Measurements from ENCODE around the gene ETV6. TPM values are rescaled to one million over a fixed set of nuclear protein-coding genes. Genes with fewer than 3 reads are reported as not detected.

Gene ETV6
- total RNA-seq, 1 experiment from 2014 or later = 14.1 TPM

DNA sequence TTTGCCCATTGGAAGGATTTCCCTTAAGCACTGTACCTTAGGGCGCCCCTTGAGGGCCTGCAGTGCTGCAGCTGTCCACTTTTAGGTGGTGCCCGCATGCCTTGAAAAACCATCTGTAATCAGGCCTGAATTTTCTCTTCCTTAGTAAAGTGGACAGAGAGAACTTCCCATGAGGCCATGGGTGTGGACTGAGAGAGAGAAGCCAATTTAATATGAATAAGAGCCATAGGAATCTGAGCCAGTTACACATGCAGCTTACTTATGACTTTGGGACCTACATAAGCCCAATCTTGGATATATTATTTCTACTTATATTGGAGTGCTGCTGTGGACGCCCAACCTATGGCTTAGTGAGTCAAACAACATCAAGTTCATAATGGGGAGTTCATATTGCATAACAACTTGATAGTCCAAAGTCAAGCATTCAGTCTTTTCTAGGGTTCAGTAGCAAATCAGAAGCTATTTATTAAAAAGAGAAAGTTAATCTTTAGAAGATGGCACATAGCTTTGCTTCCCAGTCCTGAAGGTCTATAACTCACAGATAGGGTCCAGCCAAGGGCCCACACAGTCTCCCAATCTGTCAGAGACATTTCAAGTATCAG is 11.1 kb upstream of the ETV6 start:
- no peaks in the 10 kb centered on the region for H3K4me1 ChIP-seq (ENCODE audit: control insufficient read depth in 1 of 2, insufficient read depth in 2 of 2, low read length in 2 of 2)
- no peak overlapping the region for H3K4me2 ChIP-seq (ENCODE audit: low read length)
- intact Hi-C loops (cut with micrococcal nuclease) = no loop called here
- no peaks in the 10 kb centered on the region for H4K20me1 ChIP-seq (ENCODE audit: insufficient read depth)
- POLR2A ChIA-PET = no interaction called here
- no peak overlapping the region for H2AFZ ChIP-seq (ENCODE audit: low read depth, low read length, poor library complexity, severe bottlenecking)
- CTCF ChIA-PET = no interaction called here
- TF ChIP-seq POLR2AphosphoS5 (IDR thresholded peaks at IDR 0.05; ENCODE audit: low read depth, low read length) (no peak), FOSL1 (IDR thresholded peaks at IDR 0.05; ENCODE audit: low read depth) (no peak), SP1 (IDR thresholded peaks at IDR 0.05; ENCODE audit: low read depth) (no peak), RAD21 (IDR thresholded peaks at IDR 0.05; ENCODE audit: low read depth) (no peak), SIN3A (IDR thresholded peaks at IDR 0.05; ENCODE audit: low read depth) (no peak), CEBPB (IDR thresholded peaks at IDR 0.05; ENCODE audit: low read depth) (no peak), CBX3 (IDR thresholded peaks at IDR 0.05; ENCODE audit: low read depth) (no peak)
- TF ChIP-seq, protein P1, sequence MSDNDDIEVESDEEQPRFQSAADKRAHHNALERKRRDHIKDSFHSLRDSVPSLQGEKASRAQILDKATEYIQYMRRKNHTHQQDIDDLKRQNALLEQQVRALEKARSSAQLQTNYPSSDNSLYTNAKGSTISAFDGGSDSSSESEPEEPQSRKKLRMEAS (IDR thresholded peaks at IDR 0.05) = no peak
- TF ChIP-seq, protein P2, sequence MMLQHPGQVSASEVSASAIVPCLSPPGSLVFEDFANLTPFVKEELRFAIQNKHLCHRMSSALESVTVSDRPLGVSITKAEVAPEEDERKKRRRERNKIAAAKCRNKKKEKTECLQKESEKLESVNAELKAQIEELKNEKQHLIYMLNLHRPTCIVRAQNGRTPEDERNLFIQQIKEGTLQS (IDR thresholded peaks at IDR 0.05) = no peak
- TF ChIP-seq, protein P3, sequence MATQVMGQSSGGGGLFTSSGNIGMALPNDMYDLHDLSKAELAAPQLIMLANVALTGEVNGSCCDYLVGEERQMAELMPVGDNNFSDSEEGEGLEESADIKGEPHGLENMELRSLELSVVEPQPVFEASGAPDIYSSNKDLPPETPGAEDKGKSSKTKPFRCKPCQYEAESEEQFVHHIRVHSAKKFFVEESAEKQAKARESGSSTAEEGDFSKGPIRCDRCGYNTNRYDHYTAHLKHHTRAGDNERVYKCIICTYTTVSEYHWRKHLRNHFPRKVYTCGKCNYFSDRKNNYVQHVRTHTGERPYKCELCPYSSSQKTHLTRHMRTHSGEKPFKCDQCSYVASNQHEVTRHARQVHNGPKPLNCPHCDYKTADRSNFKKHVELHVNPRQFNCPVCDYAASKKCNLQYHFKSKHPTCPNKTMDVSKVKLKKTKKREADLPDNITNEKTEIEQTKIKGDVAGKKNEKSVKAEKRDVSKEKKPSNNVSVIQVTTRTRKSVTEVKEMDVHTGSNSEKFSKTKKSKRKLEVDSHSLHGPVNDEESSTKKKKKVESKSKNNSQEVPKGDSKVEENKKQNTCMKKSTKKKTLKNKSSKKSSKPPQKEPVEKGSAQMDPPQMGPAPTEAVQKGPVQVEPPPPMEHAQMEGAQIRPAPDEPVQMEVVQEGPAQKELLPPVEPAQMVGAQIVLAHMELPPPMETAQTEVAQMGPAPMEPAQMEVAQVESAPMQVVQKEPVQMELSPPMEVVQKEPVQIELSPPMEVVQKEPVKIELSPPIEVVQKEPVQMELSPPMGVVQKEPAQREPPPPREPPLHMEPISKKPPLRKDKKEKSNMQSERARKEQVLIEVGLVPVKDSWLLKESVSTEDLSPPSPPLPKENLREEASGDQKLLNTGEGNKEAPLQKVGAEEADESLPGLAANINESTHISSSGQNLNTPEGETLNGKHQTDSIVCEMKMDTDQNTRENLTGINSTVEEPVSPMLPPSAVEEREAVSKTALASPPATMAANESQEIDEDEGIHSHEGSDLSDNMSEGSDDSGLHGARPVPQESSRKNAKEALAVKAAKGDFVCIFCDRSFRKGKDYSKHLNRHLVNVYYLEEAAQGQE (IDR thresholded peaks at IDR 0.05; ENCODE audit: low read depth) = no peak
- TF ChIP-seq, protein P4, sequence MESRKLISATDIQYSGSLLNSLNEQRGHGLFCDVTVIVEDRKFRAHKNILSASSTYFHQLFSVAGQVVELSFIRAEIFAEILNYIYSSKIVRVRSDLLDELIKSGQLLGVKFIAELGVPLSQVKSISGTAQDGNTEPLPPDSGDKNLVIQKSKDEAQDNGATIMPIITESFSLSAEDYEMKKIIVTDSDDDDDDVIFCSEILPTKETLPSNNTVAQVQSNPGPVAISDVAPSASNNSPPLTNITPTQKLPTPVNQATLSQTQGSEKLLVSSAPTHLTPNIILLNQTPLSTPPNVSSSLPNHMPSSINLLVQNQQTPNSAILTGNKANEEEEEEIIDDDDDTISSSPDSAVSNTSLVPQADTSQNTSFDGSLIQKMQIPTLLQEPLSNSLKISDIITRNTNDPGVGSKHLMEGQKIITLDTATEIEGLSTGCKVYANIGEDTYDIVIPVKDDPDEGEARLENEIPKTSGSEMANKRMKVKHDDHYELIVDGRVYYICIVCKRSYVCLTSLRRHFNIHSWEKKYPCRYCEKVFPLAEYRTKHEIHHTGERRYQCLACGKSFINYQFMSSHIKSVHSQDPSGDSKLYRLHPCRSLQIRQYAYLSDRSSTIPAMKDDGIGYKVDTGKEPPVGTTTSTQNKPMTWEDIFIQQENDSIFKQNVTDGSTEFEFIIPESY (IDR thresholded peaks at IDR 0.05; ENCODE audit: extremely low read depth, insufficient replicate concordance, low read length) = no peak
- 0 out of 4 replicates have a peak, but pooled peaks cover 0 to 3% of the 10 kb centered on the region in 2 experiments for H3K9me3 ChIP-seq (ENCODE audit: control insufficient read depth in 1 of 2, insufficient read depth in 1 of 2, low read depth in 1 of 2, low read length in 2 of 2)
- H3K27ac ChIP-seq (ENCODE audit: low read depth, low read length) = no peak overlapping the region
- H3K4me3 ChIP-seq (replicated peaks in 1 of 2; ENCODE audit: low read depth in 1 of 2, low read length in 2 of 2) = no peak overlapping the region
- H3K79me2 ChIP-seq (ENCODE audit: insufficient read depth, low read length) = no peaks in the 10 kb centered on the region
- BruUV-seq (replicated peaks) = no TSS peak
- ATAC-seq = no peak
- no peaks in the 10 kb centered on the region for H3K27me3 ChIP-seq (ENCODE audit: insufficient read depth, low read length)
- no peaks in the 10 kb centered on the region for H3K9me2 ChIP-seq (ENCODE audit: insufficient read depth)
- H3K36me3 ChIP-seq (ENCODE audit: control insufficient read depth in 1 of 2, insufficient read depth in 2 of 2, low read length in 2 of 2) = no peaks in the 10 kb centered on the region
- RAD21 ChIA-PET (ENCODE audit: low non-redundant PET in 1 of 2, low total read pairs in 2 of 2, uncharacterized antibody in 2 of 2, unreplicated experiment in 2 of 2) = no interaction called here
- DNase-seq (ENCODE audit: low read depth, low spot score) = no peak
- no peak overlapping the region for H3K9ac ChIP-seq (ENCODE audit: low read length)
